Endothelial cell of umbilical vein (primary cell): ENCODE results near the gene DUOXA1. TPM values are rescaled to one million over a fixed set of nuclear protein-coding genes. Genes with fewer than 3 reads are reported as not detected.

Source experiments
- BruUV-seq: library from RNA; stranded (reverse); fragments of 400-500 nt; replicated peaks from 2 replicates; lab custom pipeline; 2021; lab: Mats Ljungman, UMichigan
- CTCF ChIA-PET: fragments of 300-600, 350-600 bp; sonication (Branson Sonifier 250); formaldehyde crosslinking; loops from one replicate; lab custom pipeline; 2021; ENCODE audit warnings: antibody characterized with exemption, inconsistent platforms; lab: Charles Lee
- POLR2A ChIA-PET: fragments of 300-600, 350-600 bp; sonication (Branson Sonifier 250); formaldehyde crosslinking; loops from one replicate; lab custom pipeline; 2021; ENCODE audit warnings: antibody characterized with exemption, inconsistent platforms; lab: Charles Lee
- DNase-seq: peaks from one replicate; pipeline ENCODE4 v3.0.0-alpha.2; 2011; ENCODE audit warnings: low read depth, low spot score
- FAIRE-seq: peaks from 2 replicates; lab custom pipeline; 2011; peaks lifted over from hg19 to GRCh38; lab: Jason Lieb, UNC
- H2AFZ ChIP-seq: 2 replicates; pipeline ENCODE4 v1.6.0; 2012; ENCODE audit warnings: low read depth, low read length, control low read depth, inconsistent platforms
- H3K27ac ChIP-seq: 2 replicates; pipeline ENCODE4 v1.5.1; 2011; ENCODE audit warnings: low read depth, mild to moderate bottlenecking, control low read depth, low read length, moderate library complexity; ENCODE audit not compliant: insufficient read depth
- H3K27me3 ChIP-seq, 2 experiments: 2 replicates each; pipeline versions ENCODE4 v1.6.0 to v1.6.1; 2011; ENCODE audit warnings: low read length in 2 of 2, mixed read lengths in 1 of 2; ENCODE audit not compliant: control insufficient read depth in 2 of 2, insufficient read depth in 2 of 2
- H3K36me3 ChIP-seq, 2 experiments: 2 replicates in 1 of 2; 3 replicates in 1 of 2; pipeline ENCODE4 v1.5.1; 2011; ENCODE audit warnings: low read length in 2 of 2, mild to moderate bottlenecking in 1 of 2, moderate library complexity in 1 of 2; ENCODE audit not compliant: control insufficient read depth in 2 of 2, insufficient read depth in 2 of 2; ENCODE audit errors: extremely low read depth in 1 of 2
- H3K4me1 ChIP-seq: 3 replicates; pipeline ENCODE4 v1.5.1; 2011; ENCODE audit warnings: mild to moderate bottlenecking, low read length; ENCODE audit not compliant: control insufficient read depth, insufficient read depth; ENCODE audit errors: extremely low read depth
- H3K4me2 ChIP-seq: 2 replicates; pipeline ENCODE4 v1.6.1; 2011; ENCODE audit warnings: low read length, control low read depth, mixed read lengths; ENCODE audit not compliant: insufficient read depth
- H3K4me3 ChIP-seq, 3 experiments: fragments of 200-600 bp in 1 of 3; sonication (generic), shearing (Covaris generic) in 1 of 3; replicated peaks in 1 of 3; 2 replicates each; pipeline ENCODE4 v1.5.1; 2011 to 2016; ENCODE audit warnings: control low read depth in 3 of 3, low read length in 3 of 3, mild to moderate bottlenecking in 2 of 3, inconsistent platforms in 1 of 3, low read depth in 1 of 3, moderate library complexity in 1 of 3; ENCODE audit not compliant: insufficient read depth in 1 of 3
- H3K79me2 ChIP-seq: 2 replicates; pipeline ENCODE4 v1.6.0; 2012; ENCODE audit warnings: low read length, inconsistent platforms; ENCODE audit not compliant: control insufficient read depth, insufficient read depth
- H3K9ac ChIP-seq: replicated peaks from 2 replicates; pipeline ENCODE3; 2011; ENCODE audit warnings: low read length, control low read depth; ENCODE audit not compliant: insufficient read depth; ENCODE audit errors: extremely low read depth
- H3K9me1 ChIP-seq: replicated peaks from 3 replicates; pipeline ENCODE4 v1.6.0; 2011; ENCODE audit warnings: mild to moderate bottlenecking, low read length; ENCODE audit not compliant: control insufficient read depth, insufficient read depth; ENCODE audit errors: extremely low read depth
- H3K9me3 ChIP-seq: replicated peaks from 2 replicates; pipeline ENCODE4 v1.5.1; 2012; ENCODE audit warnings: low read length, inconsistent platforms; ENCODE audit not compliant: control insufficient read depth, insufficient read depth
- H4K20me1 ChIP-seq: replicated peaks from 2 replicates; pipeline ENCODE3; 2011; ENCODE audit warnings: mild to moderate bottlenecking, low read length; ENCODE audit not compliant: control insufficient read depth, insufficient read depth; ENCODE audit errors: extremely low read depth
- EZH2 ChIP-seq: IDR thresholded peaks from 2 replicates; pipeline ENCODE4 v1.6.1; 2012; ENCODE audit warnings: borderline replicate concordance, low read depth, mild to moderate bottlenecking, moderate library complexity, low read length, inconsistent platforms; ENCODE audit not compliant: severe bottlenecking
- FOS ChIP-seq: IDR thresholded peaks from 2 replicates; pipeline ENCODE4 v1.6.1; 2011; ENCODE audit warnings: mild to moderate bottlenecking, low read length, moderate library complexity, borderline replicate concordance; ENCODE audit not compliant: insufficient read depth
- GATA2 ChIP-seq: IDR thresholded peaks from 2 replicates; pipeline ENCODE4 v1.7.0; 2011; ENCODE audit warnings: low read depth, mild to moderate bottlenecking, moderate library complexity, mixed read lengths, low read length; ENCODE audit not compliant: insufficient read length, insufficient read depth
- JUN ChIP-seq: IDR thresholded peaks from 2 replicates; pipeline ENCODE4 v1.6.1; 2011; ENCODE audit warnings: borderline replicate concordance, low read depth; ENCODE audit not compliant: insufficient read length, insufficient read depth
- MAX ChIP-seq: IDR thresholded peaks from 2 replicates; pipeline ENCODE4 v1.6.1; 2011; ENCODE audit not compliant: insufficient read depth, insufficient read length
- MYC ChIP-seq: IDR thresholded peaks from one replicate; pipeline ENCODE4 v1.6.1; 2011; ENCODE audit warnings: mild to moderate bottlenecking, low read depth, low read length
- dilution Hi-C: fragments of 300-500 bp; cut with MboI; formaldehyde crosslinking; loops from one replicate; pipeline ENCODE4 v1.15.0; 2019; ENCODE audit warnings: low sequenced_read_pairs; ENCODE audit not compliant: extremely low pct_ligation_motif_present
- intact Hi-C: fragments of 100-400 bp; cut with micrococcal nuclease; formaldehyde crosslinking; loops from one replicate; pipeline ENCODE4 v1.10.0; 2022
- polyA plus RNA-seq, 4 experiments: library from polyadenylated mRNA; depleted of rRNA in 3 of 4; stranded (reverse) in 3 of 4; unstranded in 1 of 4; fragments of >200 nt; gene quantifications; 2 replicates each; pipeline versions ENCODE4 v1.2.1 to v1.2.3, GENCODE V29; 2011 to 2012; ENCODE audit warnings: missing spikeins in 1 of 4
- total RNA-seq: library from RNA; stranded (reverse); gene quantifications from 2 replicates; pipeline ENCODE4 v1.2.3, GENCODE V29; 2021
- TF ChIP-seq, protein P1 (sequence below), 2 donors: IDR thresholded peaks; 1 replicate in 1 of 2; 2 replicates in 1 of 2; pipeline ENCODE4 v1.5.1; 2011; ENCODE audit warnings: low read length in 2 of 2, mild to moderate bottlenecking in 2 of 2, moderate library complexity in 2 of 2, control low read depth in 1 of 2, inconsistent platforms in 1 of 2, low read depth in 1 of 2; ENCODE audit not compliant: insufficient read depth in 1 of 2; ENCODE audit errors: extremely low read depth in 1 of 2

The DUOXA1 gene
- total and polyA plus RNA-seq, 2 donors (not counting 3 experiments of a cell fraction or from before 2014, with no cell fraction given): 0.07 TPM; not detected in 1

DNA sequence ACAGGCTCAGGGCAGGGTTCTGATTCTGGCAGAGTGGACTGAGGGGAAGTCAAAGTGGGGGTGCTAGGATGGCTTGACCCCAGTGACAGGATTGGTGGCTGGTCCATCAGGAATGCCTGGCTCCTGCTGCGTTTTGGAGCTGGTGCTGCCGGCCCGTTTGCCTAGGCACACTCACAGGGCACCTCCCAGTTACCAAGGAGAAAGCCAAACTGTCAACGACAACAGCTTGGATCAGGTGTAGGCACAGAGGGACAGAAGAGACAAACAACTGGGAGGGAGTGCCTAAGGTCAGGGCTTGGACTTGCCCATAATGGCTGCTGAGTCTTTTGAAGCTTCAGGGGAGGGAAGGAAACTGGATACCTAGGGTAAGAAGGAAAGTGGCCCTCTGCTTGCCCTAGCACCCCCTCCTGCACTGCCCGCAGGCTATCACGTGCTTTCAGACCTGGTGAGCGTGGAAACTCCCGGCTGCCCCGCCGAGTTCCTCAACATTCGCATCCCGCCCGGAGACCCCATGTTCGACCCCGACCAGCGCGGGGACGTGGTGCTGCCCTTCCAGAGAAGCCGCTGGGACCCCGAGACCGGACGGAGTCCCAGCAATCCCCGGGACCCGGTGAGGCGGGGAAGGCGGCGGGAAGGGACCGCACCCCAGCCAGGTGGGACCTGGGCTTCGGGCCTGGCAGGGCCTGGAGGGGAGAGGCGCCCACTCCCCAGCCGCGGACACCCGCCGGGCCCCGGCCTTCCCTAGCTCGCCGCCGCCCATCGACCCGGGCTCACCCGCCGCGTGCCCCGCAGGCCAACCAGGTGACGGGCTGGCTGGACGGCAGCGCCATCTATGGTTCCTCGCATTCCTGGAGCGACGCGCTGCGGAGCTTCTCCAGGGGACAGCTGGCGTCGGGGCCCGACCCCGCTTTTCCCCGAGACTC lies 5.3 kb upstream of the DUOXA1 start:
- intact Hi-C loops: no loop called here
- CTCF ChIA-PET: interaction anchor here (1.6 to 3.5 kb wide), 3 partner anchors 8 to 17 kb away, joined by 10 to 22 read pairs (median 10); no protein-coding TSS in a partner anchor

More for the DNA sequence above, 5.3 kb upstream of the DUOXA1 start:
- Histone ChIP-seq H3K36me3 (no peaks in the 10 kb centered on the region), H3K4me1 (no peaks in the 10 kb centered on the region), H3K27ac (no peak overlapping the region), H3K9me3 (no peaks in the 10 kb centered on the region), H3K9me1 (no peaks in the 10 kb centered on the region), H3K4me2 (no peak overlapping the region), H3K27me3 (peaks cover 57 to 61% of the 10 kb centered on the region in 2 experiments), H2AFZ (no peak overlapping the region), H4K20me1 (no peaks in the 10 kb centered on the region), H3K4me3 (no peak overlapping the region), H3K9ac (no peak overlapping the region), H3K79me2 (no peaks in the 10 kb centered on the region)
- no peak for FAIRE-seq
- POLR2A ChIA-PET: no interaction called here
- DNase-seq: no peak
- TF ChIP-seq FOS (no peak), MAX (no peak), EZH2 (peak; percentile 81), GATA2 (no peak), JUN (no peak), MYC (no peak)
- TF ChIP-seq, protein P1, sequence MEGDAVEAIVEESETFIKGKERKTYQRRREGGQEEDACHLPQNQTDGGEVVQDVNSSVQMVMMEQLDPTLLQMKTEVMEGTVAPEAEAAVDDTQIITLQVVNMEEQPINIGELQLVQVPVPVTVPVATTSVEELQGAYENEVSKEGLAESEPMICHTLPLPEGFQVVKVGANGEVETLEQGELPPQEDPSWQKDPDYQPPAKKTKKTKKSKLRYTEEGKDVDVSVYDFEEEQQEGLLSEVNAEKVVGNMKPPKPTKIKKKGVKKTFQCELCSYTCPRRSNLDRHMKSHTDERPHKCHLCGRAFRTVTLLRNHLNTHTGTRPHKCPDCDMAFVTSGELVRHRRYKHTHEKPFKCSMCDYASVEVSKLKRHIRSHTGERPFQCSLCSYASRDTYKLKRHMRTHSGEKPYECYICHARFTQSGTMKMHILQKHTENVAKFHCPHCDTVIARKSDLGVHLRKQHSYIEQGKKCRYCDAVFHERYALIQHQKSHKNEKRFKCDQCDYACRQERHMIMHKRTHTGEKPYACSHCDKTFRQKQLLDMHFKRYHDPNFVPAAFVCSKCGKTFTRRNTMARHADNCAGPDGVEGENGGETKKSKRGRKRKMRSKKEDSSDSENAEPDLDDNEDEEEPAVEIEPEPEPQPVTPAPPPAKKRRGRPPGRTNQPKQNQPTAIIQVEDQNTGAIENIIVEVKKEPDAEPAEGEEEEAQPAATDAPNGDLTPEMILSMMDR (IDR thresholded peaks at IDR 0.05; ENCODE audit: extremely low read depth in 1 of 2, insufficient read depth in 1 of 2, low read depth in 1 of 2, low read length in 2 of 2): peak in 1 of 2 donors; percentile 25
- dilution Hi-C loops: no loop called here
- no TSS peak for BruUV-seq
